8988T (cell line): ENCODE measurements around the gene PLB1.
"Not testable (repeated sequence)": the region's sequence is repeated elsewhere in the genome, so short reads cannot be mapped to it uniquely, and the experiment has no call there.

Experiments
- DNase-seq: peaks from one replicate; pipeline ENCODE4 v3.0.0; 2011

PLB1 gene

GRCh38 chr2:28538134-28538533 lies 42.3 kb downstream of the PLB1 start:
- no peak for DNase-seq

GRCh38 chr2:28538652-28539051 lies 42.8 kb downstream of the PLB1 start:
- DNase-seq = no peak

- no peak for DNase-seq
These were observed 43.3 kb downstream of the PLB1 start for GRCh38 chr2:28539118-28539541.

- DNase-seq = no peak
These were observed 47.6 kb downstream of the PLB1 start for GRCh38 chr2:28543316-28544035.

- DNase-seq = no peak
These were observed 48.1 kb downstream of the PLB1 start for GRCh38 chr2:28544036-28544346.

- no peak for DNase-seq
These were observed 48.6 kb downstream of the PLB1 start for GRCh38 chr2:28544405-28544921.

GRCh38 chr2:28544922-28545589 lies 49.2 kb downstream of the PLB1 start:
- no peak for DNase-seq

GRCh38 chr2:28545590-28546200 lies 49.8 kb downstream of the PLB1 start:
- DNase-seq = no peak

GRCh38 chr2:28546242-28546641 lies 50.4 kb downstream of the PLB1 start:
- DNase-seq = no peak

GRCh38 chr2:28547223-28547860 lies 51.5 kb downstream of the PLB1 start:
- DNase-seq = no peak

- DNase-seq = no peak
These were observed 52.2 kb downstream of the PLB1 start for GRCh38 chr2:28547906-28548600.

- not testable (repeated sequence) for DNase-seq
These were observed 54.5 kb downstream of the PLB1 start for GRCh38 chr2:28550345-28550744.

- DNase-seq = no peak
These were observed 56.4 kb downstream of the PLB1 start for GRCh38 chr2:28552045-28552823.

GRCh38 chr2:28556303-28556702 lies 60.4 kb downstream of the PLB1 start:
- DNase-seq = no peak

GRCh38 chr2:28557389-28558131 lies 61.7 kb downstream of the PLB1 start:
- DNase-seq = no peak

- DNase-seq = no peak
These were observed 62.4 kb downstream of the PLB1 start for GRCh38 chr2:28558158-28558820.

- no peak for DNase-seq
These were observed 63.1 kb downstream of the PLB1 start for GRCh38 chr2:28558918-28559317.

- DNase-seq = no peak
These were observed 68.0 kb downstream of the PLB1 start for GRCh38 chr2:28563869-28564268.

GRCh38 chr2:28564346-28564745 lies 68.5 kb downstream of the PLB1 start:
- no peak for DNase-seq

- no peak for DNase-seq
These were observed 69.2 kb downstream of the PLB1 start for GRCh38 chr2:28565033-28565432.
